Fibroblast of the aortic adventitia (primary cell): ENCODE results near the gene KREMEN1. TPM values are rescaled to one million over a fixed set of nuclear protein-coding genes. Genes with fewer than 3 reads are reported as not detected.
A peak's percentile ranks its signal among the peaks of the same experiment; 100 is the strongest.

Experiments used
- DNase-seq: peaks from one replicate; pipeline ENCODE4 v3.0.0-alpha.2; 2010; ENCODE audit warnings: low read depth
- H3K4me3 ChIP-seq: 2 replicates; pipeline ENCODE4 v1.5.1; 2011; ENCODE audit warnings: low read depth, mild to moderate bottlenecking, control low read depth, low read length, moderate library complexity
- CTCF ChIP-seq: IDR thresholded peaks from 2 replicates; pipeline ENCODE4 v1.5.1; 2011; ENCODE audit warnings: mild to moderate bottlenecking, low read length, control low read depth, inconsistent platforms; ENCODE audit not compliant: insufficient read depth
- total RNA-seq: library from RNA; depleted of rRNA; stranded (reverse); fragments of >200 nt; gene quantifications from 2 replicates; pipeline ENCODE4 v1.2.3, GENCODE V29; 2012; ENCODE audit warnings: low replicate concordance

KREMEN1 gene
- total RNA-seq, 1 donor: 5.7 TPM

- peak within 1 kb of the TSS; percentile 57 for H3K4me3 ChIP-seq
- TF ChIP-seq CTCF: peak; percentile 31
- DNase-seq: no peak
These were observed 132.9 kb downstream of the KREMEN1 start, which contains the start of gene EMID1 for GRCh38 chr22:29205594-29206371. Gene EMID1, plus strand, starts transcription at chr22:29205896. Its CDS starts 143 bp downstream, at chr22:29206039.

- no peak for DNase-seq
These were observed 133.8 kb downstream of the KREMEN1 start for GRCh38 chr22:29206372-29207242.

GRCh38 chr22:29207243-29207550, 134.4 kb downstream of the KREMEN1 start:
- DNase-seq: no peak
- no peak for TF ChIP-seq CTCF
- H3K4me3 ChIP-seq: no peak overlapping the region

More at GRCh38 chr22:29206372-29207242, 133.8 kb downstream of the KREMEN1 start:
- no peak for TF ChIP-seq CTCF
- H3K4me3 ChIP-seq: peak overlapping the region; percentile 57

- H3K4me3 ChIP-seq: no peak overlapping the region
- TF ChIP-seq CTCF: no peak
- no peak for DNase-seq
These were observed 135.0 kb downstream of the KREMEN1 start for GRCh38 chr22:29207562-29208501.

DNA sequence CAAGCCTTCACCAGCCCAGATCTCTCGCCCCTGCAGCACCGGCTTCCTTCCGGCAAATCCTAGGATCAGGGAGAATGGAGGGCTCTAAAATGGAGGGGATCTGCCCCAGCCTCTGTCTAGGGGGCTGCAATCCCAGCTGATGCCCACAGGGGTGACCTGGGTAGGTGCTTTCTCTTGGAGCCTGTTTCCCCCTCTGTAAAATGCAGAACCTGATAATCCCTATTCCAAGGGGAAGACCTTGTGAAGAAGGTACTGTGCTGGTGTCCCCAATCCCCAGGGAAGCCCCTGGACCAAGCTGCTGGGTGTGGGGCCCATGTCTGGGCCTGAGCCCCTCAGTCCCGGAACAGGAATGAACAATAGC, 135.6 kb downstream of the KREMEN1 start:
- DNase-seq: no peak

More for the DNA sequence above, 135.6 kb downstream of the KREMEN1 start:
- no peak overlapping the region for H3K4me3 ChIP-seq
- TF ChIP-seq CTCF: no peak
